Stimulated activated CD8-positive, alpha-beta memory T cell treated with anti-CD3 and anti-CD28 coated beads, Interleukin-12 subunit alpha, Interleukin-12 subunit beta, amount 100 ng/mL, for 4 hours (primary cell): ENCODE data around the gene PRSS21.

Source experiments
- DNase-seq: peaks from one replicate; pipeline ENCODE4 v3.0.0-alpha.2; 2020; ENCODE audit warnings: low read depth

Gene PRSS21

DNA sequence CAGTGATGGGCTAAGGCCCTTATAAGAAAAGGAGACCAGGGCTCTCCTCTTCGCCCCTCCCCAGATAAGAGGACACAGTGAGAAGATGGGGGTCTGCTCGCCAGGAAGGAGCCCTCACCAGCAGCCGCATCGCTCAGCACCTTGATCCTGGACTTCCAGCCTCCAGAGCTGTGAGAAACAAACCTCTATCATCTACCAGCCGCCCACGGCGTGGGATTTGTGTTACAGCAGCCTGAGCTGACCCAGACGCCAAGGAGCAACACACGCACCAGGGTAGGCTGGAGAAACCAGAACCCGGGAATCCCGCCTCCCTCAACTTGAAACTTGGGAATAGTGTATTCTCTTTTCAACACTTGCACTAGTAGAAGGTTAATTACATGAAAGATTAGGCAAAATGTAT is 8.9 kb downstream of the PRSS21 start:
- DNase-seq: no peak

DNA sequence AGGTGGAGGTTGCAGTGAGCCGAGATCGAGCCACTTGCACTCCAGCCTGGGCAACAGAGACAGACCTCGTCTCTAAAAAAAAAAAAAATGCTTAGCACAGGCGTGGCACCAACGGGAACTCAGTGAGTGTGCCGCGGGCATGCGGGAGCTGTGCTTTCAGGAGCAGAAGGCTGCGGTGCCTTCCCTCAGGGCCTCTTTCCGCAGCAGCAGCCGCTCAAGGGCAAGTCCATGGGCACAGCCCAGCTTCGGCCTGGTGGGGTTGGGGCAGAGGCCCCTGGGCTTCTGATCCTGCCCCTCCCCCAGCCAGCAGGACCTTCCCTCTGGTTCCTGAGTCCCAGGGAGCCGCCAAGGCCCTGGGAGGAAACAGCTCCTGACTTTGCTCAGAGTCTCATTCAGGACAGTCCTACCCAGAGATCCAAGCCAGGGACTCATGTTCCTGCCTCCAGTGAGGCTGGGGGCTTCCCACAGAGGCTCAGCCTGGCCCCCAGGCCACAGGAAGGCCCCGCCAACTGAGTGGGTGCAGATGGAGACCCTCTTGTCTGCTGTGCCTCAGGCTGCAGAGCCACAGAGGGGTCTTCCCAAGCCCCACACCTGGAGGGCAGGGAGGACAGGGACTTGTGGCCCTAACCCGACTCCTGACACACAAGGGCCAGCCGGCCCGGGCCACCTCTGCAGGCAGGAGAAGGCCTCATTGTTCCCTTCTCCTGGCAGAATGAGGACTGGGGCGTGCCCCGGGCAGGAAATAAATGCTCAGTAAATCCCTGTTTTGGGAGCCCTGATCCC is 9.7 kb downstream of the PRSS21 start:
- no peak for DNase-seq

DNA sequence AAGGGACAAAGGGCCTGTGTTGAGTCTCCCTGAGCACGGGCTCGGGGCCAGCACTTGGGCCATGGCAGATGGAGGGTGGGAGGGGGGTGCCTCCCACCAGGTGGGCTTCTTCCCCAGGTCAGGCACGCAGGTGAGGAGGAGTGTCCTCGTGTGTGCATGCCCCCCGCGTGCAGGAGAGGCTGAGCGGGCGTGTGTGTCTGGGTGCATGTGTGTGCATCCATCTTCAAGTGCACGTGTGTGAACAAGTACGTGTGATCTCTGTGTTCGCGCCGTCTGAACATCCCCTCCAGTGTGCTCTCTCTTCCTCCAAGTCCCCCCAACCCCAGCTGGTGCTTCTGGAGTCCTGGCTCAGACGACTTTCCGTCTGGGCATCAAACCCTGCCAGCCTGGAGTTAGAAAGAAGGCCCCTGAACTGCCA is 10.3 kb downstream of the PRSS21 start:
- DNase-seq: no peak

DNA sequence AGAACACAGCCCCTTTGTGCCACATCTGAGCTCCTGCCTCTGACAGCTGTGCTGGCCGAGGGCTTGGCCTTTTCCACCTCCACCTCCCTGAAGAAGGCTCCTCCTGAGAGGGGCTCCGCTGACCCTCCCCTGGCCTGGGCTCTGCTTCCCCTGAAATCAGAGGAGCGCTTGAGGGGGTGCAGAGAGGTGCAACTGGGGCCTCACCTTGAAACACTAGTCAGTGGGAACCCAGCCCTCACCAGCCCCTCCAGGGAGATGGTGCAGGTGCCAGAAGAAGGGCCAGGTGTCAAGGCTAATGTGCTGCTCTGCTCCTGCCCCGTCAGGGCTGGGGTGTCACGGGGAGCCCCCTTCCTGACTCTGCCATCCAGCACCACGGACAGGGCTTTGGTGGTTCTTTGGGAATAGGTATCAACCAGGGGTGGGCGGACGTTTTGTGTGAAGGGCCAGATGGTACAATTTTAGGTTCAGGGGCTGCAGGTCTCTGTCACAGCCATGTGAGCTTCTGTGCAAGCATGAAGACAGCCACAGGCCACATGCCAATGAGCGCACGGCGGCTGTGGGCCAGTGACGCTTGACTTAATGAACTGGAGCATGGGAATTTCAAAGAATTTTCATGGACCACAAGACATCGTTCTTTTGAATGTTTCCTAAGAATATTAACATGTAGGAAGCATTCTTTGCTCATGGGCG is 10.9 kb downstream of the PRSS21 start:
- no peak for DNase-seq

DNA sequence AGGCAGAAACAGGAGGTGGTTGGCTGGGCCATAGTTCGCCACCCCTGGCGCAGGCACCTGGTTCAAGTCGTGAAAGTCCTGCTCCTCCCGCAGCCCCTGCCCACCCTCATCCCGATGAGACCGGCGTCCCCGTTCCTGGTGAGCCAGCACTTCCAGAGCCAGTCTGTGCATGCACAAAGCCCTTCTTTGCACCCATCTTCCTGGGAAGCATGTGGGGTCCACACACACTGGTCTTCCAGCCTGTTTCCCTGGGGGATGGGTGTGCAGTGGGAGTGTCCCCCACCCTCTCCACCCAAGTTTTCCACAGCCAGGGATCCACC is 11.4 kb downstream of the PRSS21 start:
- no peak for DNase-seq

DNA sequence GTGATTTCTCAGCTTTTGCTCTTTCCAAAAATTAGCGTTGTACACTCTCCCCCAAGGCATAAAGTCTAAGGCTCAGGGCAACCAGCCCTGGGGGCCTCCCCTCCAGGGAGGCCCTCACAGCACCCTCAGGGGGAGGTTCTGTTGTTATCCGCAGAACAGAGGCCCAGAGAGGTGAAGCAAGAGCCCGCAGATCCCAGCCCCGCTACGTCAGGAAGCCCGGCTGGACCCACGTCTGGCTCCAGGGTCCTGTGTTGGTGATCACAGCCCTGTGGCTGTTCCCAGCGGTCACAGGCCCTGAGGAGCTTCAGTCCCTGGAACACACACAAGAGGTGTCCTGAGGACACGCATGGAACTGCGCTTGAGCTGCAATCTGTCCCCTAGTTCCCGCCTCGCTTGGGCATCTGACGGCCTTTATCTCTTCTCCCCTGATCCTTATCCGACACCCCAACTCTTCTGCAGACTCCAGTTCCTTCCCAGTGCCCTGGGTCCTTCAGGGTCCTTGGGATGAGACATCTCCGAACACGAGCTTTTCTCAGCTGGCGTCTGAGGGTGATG is 11.9 kb downstream of the PRSS21 start:
- DNase-seq: no peak

DNA sequence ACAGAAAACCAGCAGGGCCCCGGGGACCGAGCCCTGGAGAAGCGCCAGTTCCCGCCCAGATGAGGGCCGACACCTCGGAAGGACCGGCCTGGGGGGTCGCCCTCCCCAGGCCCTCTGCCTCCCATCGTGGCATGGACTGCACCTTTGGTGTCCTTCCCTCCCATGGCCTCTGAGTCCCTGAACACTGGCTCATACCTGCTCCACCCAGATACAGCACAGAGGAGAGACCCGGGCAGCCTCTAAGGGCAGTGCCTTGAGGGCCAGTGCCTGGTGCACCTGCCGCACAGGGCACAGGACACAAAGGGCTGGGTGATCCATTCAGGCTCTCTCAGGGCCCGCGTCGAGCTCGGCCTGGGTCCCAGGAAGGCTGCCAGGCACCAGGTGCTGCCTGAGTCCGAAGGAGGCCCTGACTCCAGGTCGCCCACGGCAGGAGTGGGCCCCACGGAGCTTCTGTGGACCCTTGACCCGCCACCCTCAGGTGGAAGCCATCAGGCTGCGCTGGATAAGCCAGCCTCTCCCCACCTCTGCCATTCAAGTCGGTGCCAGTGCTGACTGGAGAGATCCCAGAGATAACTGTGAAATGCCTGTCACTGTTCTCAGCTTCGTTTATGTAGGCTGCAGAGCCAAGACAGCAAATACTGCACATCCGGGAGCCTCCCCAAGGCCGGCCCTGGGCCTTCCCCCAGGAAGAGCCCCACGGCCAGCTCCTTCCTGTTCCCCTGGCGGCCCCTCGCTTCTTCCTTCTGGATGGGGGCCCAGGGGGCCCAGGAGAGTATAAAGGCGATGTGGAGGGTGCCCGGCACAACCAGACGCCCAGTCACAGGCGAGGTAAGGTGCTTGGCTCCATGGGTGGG is 12.7 kb downstream of the PRSS21 start, which contains the start of gene ZG16B:
Gene ZG16B (plus strand): TSS at position 803 of the 854 bp plus-strand sequence. CDS start 139 bp downstream, outside the sequence.
- no peak for DNase-seq

DNA sequence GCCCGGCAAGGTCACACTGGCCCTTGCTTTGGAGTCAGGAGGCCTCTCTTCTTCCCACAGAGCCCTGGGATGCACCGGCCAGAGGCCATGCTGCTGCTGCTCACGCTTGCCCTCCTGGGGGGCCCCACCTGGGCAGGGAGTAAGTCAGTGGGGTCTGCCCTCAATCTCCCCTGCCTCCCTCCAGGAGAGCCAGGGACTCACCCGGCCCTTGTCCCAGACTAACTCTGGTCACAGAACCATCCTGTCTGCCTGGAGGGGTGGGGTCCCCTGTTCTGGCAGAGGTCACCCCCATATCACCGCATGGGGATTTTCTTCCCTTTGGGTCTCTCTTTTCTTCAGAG is 13.3 kb downstream of the PRSS21 start:
- DNase-seq: no peak

DNA sequence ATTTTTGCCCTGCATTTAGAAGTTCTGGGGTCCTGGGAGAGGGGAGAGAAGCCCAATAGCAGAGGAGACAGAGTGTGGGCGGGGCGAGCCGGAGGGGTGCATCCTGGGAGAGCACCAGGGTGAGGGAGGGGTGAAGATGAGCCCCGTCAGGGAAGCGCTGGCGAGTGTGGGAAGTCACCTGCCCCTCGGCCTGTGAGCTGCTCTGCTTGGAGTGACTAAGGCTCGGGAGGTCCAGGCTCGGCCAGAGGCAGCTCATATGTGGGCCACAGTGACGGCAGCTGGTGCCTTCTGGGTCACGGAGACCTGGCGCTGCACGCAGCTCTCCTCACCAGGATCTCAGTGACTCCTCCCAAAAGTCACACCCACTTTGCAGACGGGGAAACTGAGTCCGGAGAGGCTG is 14.2 kb downstream of the PRSS21 start:
- no peak for DNase-seq

DNA sequence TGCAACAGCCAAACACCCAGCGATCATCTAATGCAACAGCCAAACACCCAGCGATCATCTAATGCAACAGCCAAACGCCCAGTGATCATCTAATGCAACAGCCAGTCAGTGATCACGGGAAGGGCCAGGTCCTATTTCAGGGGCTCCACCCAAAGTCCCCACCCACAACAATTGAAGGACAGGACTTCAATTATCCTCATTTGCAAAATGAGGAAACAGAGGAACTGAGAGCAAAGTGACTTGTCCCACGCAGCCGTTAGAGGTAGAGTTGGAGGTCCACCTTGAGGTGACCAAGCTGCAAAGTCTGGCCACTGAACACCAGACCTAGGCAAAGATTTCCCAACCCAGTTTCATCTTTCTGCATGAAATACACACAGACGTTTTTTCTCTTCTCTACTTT is 16.7 kb downstream of the PRSS21 start:
- DNase-seq: no peak

DNA sequence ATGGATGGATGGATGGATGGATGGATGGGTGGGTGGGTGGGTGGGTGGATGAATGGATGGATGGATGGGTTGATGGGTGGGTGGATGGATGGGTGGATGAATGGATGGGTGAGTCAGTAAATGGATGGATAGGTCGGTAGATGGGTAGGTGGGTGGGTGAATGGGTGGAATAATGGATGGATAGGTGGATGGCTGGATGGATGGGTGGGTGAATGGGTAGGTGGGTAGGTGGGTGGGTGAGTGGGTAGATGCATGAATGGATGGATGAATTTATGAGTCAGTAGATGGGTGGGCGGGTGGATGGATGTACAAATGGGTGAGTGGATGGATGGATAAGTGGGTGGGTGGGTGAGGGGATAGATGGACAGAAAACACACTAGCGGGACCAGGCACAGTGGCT is 17.9 kb downstream of the PRSS21 start:
- no peak for DNase-seq

DNA sequence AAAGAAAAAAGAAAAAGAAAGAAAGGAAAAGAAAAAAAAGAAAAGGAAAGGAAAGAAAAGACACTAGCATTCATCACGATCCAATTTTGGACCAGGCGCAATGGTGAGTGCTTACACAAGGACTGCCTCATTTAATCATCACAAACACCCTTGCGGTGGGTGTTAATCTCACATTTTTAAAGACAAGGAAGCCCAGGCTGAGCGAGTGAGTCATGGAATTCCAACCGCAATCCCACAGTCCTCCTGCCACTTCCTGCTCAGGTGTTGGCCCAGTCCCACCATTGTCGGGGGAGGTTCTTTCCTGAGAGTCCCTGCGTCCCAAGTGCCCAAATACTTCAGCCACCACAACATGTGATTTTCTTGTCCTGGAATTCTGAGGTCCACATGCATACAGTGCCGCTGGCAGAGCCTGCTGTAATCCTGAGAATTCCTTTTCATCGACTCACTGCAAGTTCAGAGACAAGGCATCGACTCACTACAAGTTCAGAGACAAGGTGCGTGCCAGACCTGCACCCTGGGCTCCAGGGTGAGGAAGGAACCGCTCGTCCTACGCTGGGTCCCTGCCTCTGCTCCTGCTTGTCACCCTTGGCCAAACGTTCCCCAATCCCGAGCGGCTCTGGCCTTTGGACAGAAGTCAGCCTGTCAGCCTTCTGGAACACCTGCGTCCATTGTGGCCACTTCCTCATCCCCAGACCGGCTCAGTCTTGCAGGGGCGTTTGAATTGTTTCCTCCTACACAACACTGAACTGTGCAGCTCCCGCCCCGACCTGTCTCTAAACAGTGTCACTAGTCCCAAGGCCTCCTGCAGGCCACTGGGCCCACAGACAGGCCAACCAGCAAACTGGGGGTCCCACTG is 18.8 kb downstream of the PRSS21 start:
- DNase-seq: no peak

DNA sequence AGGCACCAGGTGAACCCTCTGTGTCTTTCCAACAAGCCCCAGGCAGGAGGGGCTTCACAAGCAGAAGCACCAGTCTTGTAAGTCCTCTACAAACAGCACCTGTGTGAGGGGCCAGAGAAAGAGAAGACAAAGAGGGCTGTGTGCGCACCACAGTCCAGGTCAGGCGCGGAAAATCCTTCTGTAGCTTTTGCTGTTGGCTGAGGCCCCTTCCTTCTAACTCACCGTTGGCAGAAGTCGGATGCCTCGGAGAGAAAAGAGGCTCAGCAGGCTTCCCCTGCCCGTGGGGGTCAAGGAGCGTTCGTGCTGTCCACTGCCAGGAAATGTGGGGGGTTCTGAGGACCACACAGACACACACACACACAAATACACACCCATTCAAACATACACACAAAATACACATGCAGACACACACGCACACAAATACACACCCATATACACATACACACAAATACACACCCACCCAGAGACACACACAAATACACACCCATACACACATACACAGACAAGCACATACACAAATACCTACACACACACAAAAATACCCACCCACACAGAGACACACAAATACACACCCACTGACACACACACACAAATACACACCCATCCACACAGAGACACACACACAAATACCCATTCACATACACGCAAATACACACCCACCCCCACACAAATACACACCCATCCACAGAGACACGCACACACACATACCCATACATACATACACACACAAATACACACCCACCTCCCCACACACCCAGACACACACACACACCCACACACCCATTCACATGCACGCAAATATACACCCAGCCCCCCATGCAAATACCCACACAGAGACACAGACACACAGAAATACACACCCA is 19.8 kb downstream of the PRSS21 start:
- no peak for DNase-seq

DNA sequence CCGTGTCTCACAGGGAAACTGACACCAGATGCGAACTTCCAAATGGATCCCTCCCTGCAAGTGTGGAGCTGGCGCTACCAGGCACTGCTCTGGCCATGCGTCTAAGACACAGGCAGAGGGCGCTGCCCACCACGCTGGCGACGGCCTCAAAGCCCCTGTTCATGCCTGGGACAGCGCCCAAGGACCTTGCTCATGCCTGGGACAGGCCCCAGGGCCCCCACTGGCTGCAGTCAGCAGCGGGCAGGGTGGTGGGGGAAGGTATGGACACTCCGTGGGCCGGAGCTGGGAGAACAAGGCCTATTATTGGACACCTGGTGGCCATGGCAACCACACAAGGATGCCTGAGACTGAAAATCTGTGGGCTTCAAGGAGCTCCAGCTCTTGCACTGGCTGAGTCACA is 21.9 kb downstream of the PRSS21 start:
- DNase-seq: peak; percentile 26

DNA sequence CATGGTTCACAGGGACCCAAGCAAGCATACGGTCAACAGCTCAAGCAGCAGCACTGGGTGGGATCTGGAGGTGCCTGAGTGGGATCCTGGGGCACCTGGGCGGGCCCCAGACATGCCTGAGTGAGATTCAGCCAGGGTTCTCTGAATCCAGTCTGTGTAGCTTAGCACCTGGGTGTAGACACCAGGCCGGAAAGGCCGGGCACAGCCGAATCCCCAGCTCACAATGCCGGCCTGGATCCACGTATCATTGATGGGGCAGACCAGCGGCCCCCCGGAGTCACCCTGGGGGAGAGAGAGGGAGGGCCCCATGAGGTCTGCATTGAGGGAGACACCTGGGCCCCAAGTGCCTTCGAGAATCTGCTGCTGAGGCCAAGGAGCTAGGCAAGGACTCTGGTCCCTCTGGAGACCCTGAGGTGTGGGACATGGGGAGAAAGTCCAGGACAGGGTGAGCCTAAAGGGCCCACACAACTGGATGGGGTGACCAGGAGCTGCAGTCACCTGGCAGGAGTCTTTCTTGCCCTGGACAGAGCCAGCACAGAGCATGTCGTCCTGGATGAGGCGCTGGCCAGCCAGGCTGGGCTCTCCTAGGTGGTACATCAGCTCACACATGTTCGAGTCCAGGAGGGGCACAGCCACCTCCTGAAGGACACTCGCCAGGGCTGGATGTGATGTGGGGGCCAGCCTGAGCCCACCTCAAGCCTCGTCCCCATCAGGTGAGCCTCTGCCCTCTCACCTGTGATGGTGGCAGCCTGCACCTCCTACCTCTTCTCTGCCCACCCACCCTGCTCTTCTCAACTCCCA is 22.8 kb downstream of the PRSS21 start:
- no peak for DNase-seq

DNA sequence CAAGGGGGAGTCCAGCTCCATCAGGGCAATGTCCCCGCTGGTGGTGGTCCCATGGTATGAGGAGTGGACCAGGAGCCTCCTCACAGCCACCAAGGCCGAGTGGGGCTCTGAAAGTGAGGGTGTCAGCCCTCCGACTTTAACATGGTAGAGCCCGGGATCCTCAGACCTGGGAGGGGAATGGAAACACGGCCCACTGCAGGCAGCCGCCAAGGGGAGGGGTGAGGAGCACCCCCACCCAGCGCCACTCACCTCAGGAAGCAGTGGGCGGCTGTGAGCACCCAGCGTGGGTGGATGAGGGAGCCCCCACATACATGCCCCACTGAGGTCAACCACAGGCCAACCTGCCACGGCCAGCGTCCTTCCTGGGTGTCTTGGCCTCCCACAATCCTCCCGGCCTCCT is 23.9 kb downstream of the PRSS21 start:
- no peak for DNase-seq

DNA sequence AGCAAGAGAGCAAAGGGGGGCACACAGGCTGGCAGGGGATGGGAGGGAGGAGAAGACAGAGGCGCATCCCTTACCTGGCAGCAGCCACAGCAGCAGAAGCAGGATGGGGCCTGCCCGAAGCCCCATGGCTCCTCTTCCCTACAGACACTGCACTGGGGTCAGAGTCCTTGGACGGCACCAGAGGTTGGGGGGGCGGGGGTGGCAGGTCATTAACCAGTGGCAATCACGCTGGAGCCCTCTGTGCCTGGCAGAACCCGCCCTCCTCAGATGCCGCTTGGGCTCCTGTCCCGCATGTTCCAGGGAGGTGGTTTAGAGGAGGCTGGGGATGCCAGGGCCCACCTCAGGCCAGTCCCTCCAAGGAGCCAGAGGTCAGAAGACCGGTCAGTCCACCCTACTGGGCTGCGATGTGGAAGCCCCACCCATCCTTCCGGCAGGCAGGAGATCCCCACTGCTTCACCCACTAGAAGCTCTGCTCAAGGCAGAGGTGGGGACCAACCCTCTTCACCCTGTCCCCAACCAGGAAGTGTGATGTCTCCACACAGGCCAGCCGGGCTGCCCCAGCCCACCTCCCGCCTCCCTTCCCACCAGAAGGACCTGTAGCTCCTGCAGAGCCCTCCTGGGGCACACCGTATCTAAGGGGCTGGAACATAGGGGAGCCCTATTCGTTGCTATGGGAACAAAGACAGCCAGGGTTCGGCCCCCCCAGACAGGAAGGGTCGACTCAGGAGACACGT is 24.7 kb downstream of the PRSS21 start:
- no peak for DNase-seq

DNA sequence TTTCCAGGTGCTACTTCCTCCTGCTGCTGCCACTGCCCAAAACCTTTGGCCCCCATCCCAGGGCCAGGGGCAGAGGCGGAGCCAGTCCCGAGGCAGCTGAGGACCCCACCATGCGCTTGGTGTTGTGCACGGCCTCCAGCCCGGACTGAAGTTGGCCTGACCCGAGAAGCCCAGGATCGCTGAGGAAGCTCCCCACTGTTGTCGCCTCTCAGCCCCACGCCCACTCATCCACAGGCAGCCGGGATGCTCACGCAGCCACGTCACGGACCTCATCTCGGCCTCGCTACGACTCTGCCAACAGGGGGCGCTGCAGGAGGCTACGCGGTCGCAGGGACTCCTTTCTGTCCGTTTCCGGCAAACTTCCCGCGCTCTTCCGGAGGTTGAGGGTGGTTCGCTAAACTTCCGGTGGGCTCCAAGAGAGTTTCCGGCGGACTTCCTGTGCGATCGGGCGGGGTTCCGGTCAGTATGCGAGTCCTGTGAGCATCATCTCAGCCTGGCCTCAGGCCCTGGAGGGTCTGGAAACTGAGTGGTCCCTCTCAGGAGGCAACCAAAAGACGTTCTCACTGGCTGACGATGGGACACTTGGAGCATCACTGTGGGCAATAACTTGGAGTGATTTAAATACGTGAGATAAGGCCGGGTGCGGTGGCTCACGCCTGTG is 25.4 kb downstream of the PRSS21 start:
- DNase-seq: peak; percentile 51

DNA sequence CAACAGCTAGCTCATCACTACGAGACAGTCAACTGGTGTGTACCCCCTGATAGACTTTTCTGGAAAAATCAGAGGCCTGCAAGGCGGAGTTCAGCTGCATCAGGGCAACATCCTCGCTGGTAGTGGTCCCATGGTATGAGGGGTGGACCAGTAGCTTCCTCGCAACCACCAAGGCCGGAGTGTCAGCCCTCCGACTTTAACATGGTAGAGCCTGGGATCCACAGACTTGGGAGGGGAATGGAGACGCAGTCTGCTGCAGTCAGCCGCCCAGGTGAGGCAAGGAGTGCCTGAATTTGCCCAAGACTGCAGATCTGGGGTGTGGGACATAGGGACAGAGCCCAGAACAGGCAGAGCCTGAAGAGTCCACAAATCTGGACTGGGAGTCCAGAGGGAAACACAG is 26.5 kb downstream of the PRSS21 start:
- DNase-seq: no peak
